CD4-positive, alpha-beta T cell treated with Interleukin-4 for 1 hour (primary cell): ENCODE data around the gene AGAP5.

Experiments
- DNase-seq, 2 donors: peaks; one replicate each; pipeline ENCODE4 v3.0.0-alpha.2; 2020 to 2022

Gene AGAP5

DNA sequence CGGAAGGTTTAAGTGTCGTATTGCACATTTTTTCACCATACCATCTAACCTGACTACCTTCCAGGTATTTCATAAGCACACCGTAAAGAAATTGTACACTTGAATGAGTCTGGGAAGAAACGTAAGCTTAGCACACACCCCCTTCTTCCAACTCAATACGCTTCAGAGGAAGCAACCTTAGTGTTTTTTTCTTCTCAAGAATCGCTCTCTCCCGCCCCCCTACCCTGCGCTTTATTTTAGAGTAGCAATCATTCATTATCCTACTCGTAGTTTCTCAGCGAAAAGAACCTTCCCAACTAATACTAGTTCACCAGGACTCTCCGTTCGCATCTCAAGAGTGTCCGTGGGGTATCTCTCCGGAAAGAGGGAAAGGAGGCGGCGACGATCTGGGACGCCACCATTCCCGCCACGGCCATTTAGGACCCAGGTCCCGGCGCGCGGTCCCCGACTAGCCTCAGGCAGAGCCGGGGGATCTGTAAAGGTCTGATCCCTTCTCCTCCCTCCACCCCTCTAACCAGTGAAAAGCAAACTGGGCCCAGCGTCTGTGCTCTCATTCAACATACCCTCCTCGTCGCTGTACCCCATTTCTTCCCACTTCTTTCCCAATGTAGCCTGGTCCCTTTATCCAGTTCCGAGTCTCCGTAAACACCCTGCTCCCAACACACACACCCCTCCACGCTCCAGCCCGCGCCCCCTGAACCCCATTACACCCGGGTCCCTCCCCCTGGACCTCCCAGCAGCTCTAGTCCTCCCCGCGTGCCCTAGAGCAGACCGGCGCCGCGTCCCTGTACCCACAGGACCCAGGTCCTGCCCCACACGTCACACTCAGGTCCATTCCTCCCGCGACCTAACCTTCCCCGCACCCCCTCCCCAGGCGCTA, 72.7 kb downstream of the AGAP5 start:
- peak in 1 of 2 donors; percentile 50 for DNase-seq
